A673 (cell line): Measurements from ENCODE around the gene VWA8. TPM values are rescaled to one million over a fixed set of nuclear protein-coding genes. Genes with fewer than 3 reads are reported as not detected.
A peak's percentile ranks its signal among the peaks of the same experiment; 100 is the strongest.

Experiments used
- BruUV-seq: library from RNA; stranded (reverse); fragments of 400-500 nt; replicated peaks from 2 replicates; lab custom pipeline; 2021; lab: Mats Ljungman, UMichigan
- CTCF ChIA-PET: fragments of 300-600 bp; sonication (Branson Sonifier 250); formaldehyde crosslinking; loops from one replicate; lab custom pipeline; 2022; ENCODE audit warnings: antibody characterized with exemption; lab: Charles Lee
- POLR2A ChIA-PET: fragments of 300-600 bp; sonication (Branson Sonifier 250); formaldehyde crosslinking; loops from one replicate; lab custom pipeline; 2022; ENCODE audit warnings: antibody characterized with exemption; ENCODE audit not compliant: low non-redundant PET; lab: Charles Lee
- DNase-seq: peaks from one replicate; pipeline ENCODE4 v3.0.0-alpha.2; 2015; ENCODE audit warnings: low spot score
- H3K27ac ChIP-seq: fragments of 200-600 bp; sonication (generic); 2 replicates; pipeline ENCODE4 v1.5.1; 2016; ENCODE audit warnings: mixed run types, low read depth, mild to moderate bottlenecking, mixed read lengths, antibody characterized with exemption, low read length; ENCODE audit not compliant: poor library complexity, severe bottlenecking
- H3K27me3 ChIP-seq: fragments of 200-600 bp; sonication (generic); replicated peaks from 2 replicates; pipeline ENCODE4 v1.6.1; 2017; ENCODE audit warnings: mixed run types, low read depth, mild to moderate bottlenecking, mixed read lengths, antibody characterized with exemption, low read length; ENCODE audit not compliant: insufficient read depth, poor library complexity
- H3K36me3 ChIP-seq: fragments of 200-600 bp; sonication (generic); 2 replicates; pipeline ENCODE4 v1.6.1; 2016; ENCODE audit warnings: mixed run types, mild to moderate bottlenecking, mixed read lengths, antibody characterized with exemption, low read length; ENCODE audit not compliant: insufficient read depth, poor library complexity, severe bottlenecking
- H3K4me1 ChIP-seq: fragments of 200-600 bp; sonication (generic); 2 replicates; pipeline ENCODE4 v1.6.1; 2017; ENCODE audit warnings: mixed run types, mild to moderate bottlenecking, mixed read lengths, antibody characterized with exemption, low read length; ENCODE audit not compliant: insufficient read depth, poor library complexity, severe bottlenecking
- H3K4me3 ChIP-seq: fragments of 200-600 bp; sonication (generic); 2 replicates; pipeline ENCODE4 v1.5.1; 2016; ENCODE audit warnings: low read depth, mixed run types, mild to moderate bottlenecking, mixed read lengths, low read length; ENCODE audit not compliant: poor library complexity, severe bottlenecking
- H3K9me3 ChIP-seq: fragments of 200-600 bp; sonication (generic); 2 replicates; pipeline ENCODE4 v1.6.1; 2016; ENCODE audit warnings: mixed run types, low read depth, mild to moderate bottlenecking, mixed read lengths, antibody characterized with exemption, low read length; ENCODE audit not compliant: poor library complexity, severe bottlenecking
- CTCF ChIP-seq: fragments of 300-800, 200-600 bp; sonication (generic); conservative IDR thresholded peaks from 2 replicates; pipeline ENCODE4 v1.5.1; 2017; ENCODE audit warnings: low read depth, mild to moderate bottlenecking, antibody characterized with exemption, low read length, moderate library complexity, mixed read lengths
- EZH2 ChIP-seq: fragments of 200-600 bp; sonication (generic); IDR thresholded peaks from 2 replicates; pipeline ENCODE4 v1.6.1; 2017; ENCODE audit warnings: borderline replicate concordance, low read depth, mild to moderate bottlenecking, mixed read lengths, antibody characterized with exemption, low read length; ENCODE audit not compliant: poor library complexity, severe bottlenecking
- intact Hi-C: fragments of 100-400 bp; cut with micrococcal nuclease; formaldehyde crosslinking; loops from one replicate; pipeline ENCODE4 v1.10.0; 2022; ENCODE audit not compliant: unreplicated experiment
- total RNA-seq: library from RNA; stranded (reverse); gene quantifications from 2 replicates; pipeline ENCODE4 v1.2.3, GENCODE V29; 2021

The VWA8 gene
- total RNA-seq, 1 experiment from 2014 or later, result 18.5 TPM

DNA sequence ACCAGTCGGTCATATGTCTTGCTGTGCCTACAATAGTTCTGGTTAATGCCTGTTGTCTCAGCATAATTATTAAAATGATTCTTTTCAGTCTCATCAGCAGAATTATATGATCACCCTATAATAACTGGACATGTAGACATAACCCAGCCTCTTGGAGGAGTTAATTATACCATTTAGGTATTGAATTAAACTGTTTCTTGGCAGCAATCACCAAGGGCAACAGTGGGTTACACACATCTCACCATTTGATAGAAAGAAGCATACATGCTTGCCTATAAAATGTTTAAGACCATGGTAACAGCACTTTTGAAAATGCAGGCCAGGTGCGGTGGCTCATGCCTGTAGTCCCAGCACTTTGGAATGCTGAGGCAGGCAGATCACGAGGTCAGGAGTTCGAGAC, 318.9 kb downstream of the VWA8 start:
- H3K4me3 ChIP-seq, result no peak overlapping the region
- ChIA-PET CTCF (no interaction called here), POLR2A (no interaction called here)
- H3K9me3 ChIP-seq, result no peaks in the 10 kb centered on the region
- BruUV-seq, result no TSS peak
- H3K36me3 ChIP-seq, result no peaks in the 10 kb centered on the region
- peaks cover 7% of the 10 kb centered on the region for H3K4me1 ChIP-seq
- no peak for DNase-seq
- no peak for TF ChIP-seq CTCF
- no peak for TF ChIP-seq EZH2
- H3K27ac ChIP-seq, result no peak overlapping the region
- H3K27me3 ChIP-seq, result no peaks in the 10 kb centered on the region
- intact Hi-C loops, result loop anchor here (10.0 kb wide), 1 partner anchor 587 kb away; no protein-coding TSS in a partner anchor

DNA sequence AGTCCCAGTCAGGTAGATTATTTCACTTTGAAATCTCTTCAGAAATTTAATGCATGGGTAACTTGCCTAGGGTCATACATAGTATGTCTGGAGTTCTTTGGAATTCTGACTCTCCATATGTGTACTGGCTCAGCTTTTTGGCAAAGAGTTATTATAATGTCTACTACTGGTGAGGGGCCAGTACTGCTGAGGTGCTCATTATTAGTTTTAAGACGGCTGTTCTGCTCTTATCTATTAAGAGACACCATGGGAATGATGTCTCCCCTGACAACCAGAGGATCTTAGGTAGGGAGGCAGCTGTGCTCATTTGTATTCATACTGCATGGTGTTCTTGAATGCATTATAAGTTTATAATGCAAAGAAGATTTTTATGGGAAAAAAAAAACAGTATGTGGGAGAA, 319.5 kb downstream of the VWA8 start:
- Histone ChIP-seq H3K4me1 (peaks cover 7% of the 10 kb centered on the region), H3K27ac (no peak overlapping the region), H3K27me3 (no peaks in the 10 kb centered on the region), H3K9me3 (no peaks in the 10 kb centered on the region), H3K4me3 (no peak overlapping the region), H3K36me3 (no peaks in the 10 kb centered on the region)
- ChIA-PET POLR2A (no interaction called here), CTCF (no interaction called here)
- intact Hi-C loops, result loop anchor here (10.0 kb wide), 1 partner anchor 587 kb away; no protein-coding TSS in a partner anchor
- DNase-seq, result no peak
- TF ChIP-seq CTCF (no peak), EZH2 (no peak)
- no TSS peak for BruUV-seq

DNA sequence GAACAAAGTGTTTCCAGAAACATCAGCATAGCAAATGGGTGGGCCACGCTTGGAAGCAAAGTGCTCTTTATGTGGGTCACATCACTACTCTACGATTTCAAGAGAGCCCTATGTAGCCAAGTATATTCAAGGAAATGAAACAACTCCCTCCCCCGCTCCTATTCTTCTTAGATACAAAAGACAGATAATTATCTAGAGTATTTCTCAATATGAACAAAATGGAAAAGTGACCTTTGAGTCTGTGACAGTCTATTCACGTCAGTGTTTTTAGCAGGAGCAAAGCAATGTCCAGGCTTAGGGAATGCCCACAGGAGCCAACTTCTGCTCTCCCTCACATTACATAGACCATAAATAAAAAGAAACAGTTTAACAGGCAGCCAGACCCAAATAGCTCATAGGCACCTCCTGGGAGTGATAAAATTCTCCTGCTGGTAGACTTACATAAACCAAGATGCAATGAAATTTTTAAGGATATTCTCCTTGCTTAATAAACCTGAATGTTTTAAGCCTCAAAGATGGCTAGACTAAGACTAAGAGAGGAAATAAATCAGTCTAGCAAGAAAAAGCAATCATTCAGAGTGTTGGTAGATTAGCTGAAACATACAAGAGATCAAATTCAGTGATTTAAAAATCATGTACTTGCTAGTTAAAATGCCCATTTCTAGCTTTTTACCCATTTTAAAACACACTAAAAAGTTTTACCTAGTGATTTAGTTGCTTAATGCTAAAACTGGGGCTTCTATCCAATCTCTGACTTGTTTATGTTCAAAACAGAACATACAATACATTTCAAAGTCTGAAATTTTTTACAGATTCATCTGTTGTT, 320.7 kb downstream of the VWA8 start:
- Histone ChIP-seq H3K9me3 (no peaks in the 10 kb centered on the region), H3K4me3 (no peak overlapping the region), H3K36me3 (no peaks in the 10 kb centered on the region), H3K27ac (no peak overlapping the region), H3K27me3 (no peaks in the 10 kb centered on the region), H3K4me1 (peaks cover 12% of the 10 kb centered on the region)
- POLR2A ChIA-PET, result no interaction called here
- no TSS peak for BruUV-seq
- peak; percentile 18 for DNase-seq
- intact Hi-C loops, result loop anchor here (10.0 kb wide), 1 partner anchor 585 kb away; no protein-coding TSS in a partner anchor
- TF ChIP-seq EZH2 (no peak), CTCF (no peak)
- CTCF ChIA-PET, result no interaction called here
